ENCODE data around the gene ODC1. TPM values are rescaled to one million over a fixed set of nuclear protein-coding genes. Genes with fewer than 3 reads are reported as not detected.
A peak's percentile ranks its signal among the peaks of the same experiment; 100 is the strongest.
"Not testable (repeated sequence)": the region's sequence is repeated elsewhere in the genome, so short reads cannot be mapped to it uniquely, and the experiment has no call there.

ODC1 gene
- 16.2 TPM for total RNA-seq

GRCh38 chr2:10447895-10448575 lies at the start of gene ODC1:
ODC1 (minus strand) TSS chr2:10448327; CDS start chr2:10445032, 3,295 bp downstream.
- peak; percentile 96 for DNase-seq (ENCODE audit: low spot score)
- ATAC-seq, result peak; percentile 70

GRCh38 chr2:10497797-10498251 lies 49.7 kb upstream of the ODC1 start:
- ATAC-seq (no peak), DNase-seq (ENCODE audit: low spot score) (no peak)

- ATAC-seq, result no peak
Measured at GRCh38 chr2:10495988-10496313, 47.8 kb upstream of the ODC1 start.

GRCh38 chr2:10495311-10495987 lies 47.3 kb upstream of the ODC1 start:
- DNase-seq (ENCODE audit: low spot score), result no peak
- ATAC-seq, result no peak

More at GRCh38 chr2:10495988-10496313, 47.8 kb upstream of the ODC1 start:
- DNase-seq (ENCODE audit: low spot score), result no peak

GRCh38 chr2:10494351-10495066 lies 46.4 kb upstream of the ODC1 start:
- DNase-seq (ENCODE audit: low spot score) (peak; percentile 24), ATAC-seq (no peak)

GRCh38 chr2:10493634-10494281 lies 45.6 kb upstream of the ODC1 start:
- DNase-seq (ENCODE audit: low spot score) (peak; percentile 38), ATAC-seq (no peak)

GRCh38 chr2:10493075-10493633 lies 45.0 kb upstream of the ODC1 start:
- no peak for ATAC-seq
- no peak for DNase-seq (ENCODE audit: low spot score)

GRCh38 chr2:10490806-10491291 lies 42.7 kb upstream of the ODC1 start:
- ATAC-seq (peak; percentile 26), DNase-seq (ENCODE audit: low spot score) (peak; percentile 19)

- ATAC-seq, result no peak
- DNase-seq (ENCODE audit: low spot score), result no peak
Measured at GRCh38 chr2:10489842-10490555, 41.9 kb upstream of the ODC1 start.

GRCh38 chr2:10488142-10488541 lies 40.0 kb upstream of the ODC1 start:
- not testable (repeated sequence) for DNase-seq (ENCODE audit: low spot score); ATAC-seq

GRCh38 chr2:10487741-10488104 lies 39.6 kb upstream of the ODC1 start:
- not testable (repeated sequence) for ATAC-seq; DNase-seq (ENCODE audit: low spot score)

GRCh38 chr2:10487081-10487740 lies 39.1 kb upstream of the ODC1 start:
- ATAC-seq (peak; percentile 43), DNase-seq (ENCODE audit: low spot score) (no peak)

- ATAC-seq (no peak), DNase-seq (ENCODE audit: low spot score) (no peak)
Measured at GRCh38 chr2:10486601-10487079, 38.5 kb upstream of the ODC1 start.

GRCh38 chr2:10486091-10486490 lies 38.0 kb upstream of the ODC1 start:
- DNase-seq (ENCODE audit: low spot score) (no peak), ATAC-seq (no peak)

- no peak for DNase-seq (ENCODE audit: low spot score)
- no peak for ATAC-seq
Measured at GRCh38 chr2:10482913-10483312, 34.8 kb upstream of the ODC1 start.

GRCh38 chr2:10482460-10482859 lies 34.3 kb upstream of the ODC1 start:
- ATAC-seq (peak; percentile 61), DNase-seq (ENCODE audit: low spot score) (no peak)

GRCh38 chr2:10481666-10482157 lies 33.6 kb upstream of the ODC1 start:
- ATAC-seq, result no peak
- DNase-seq (ENCODE audit: low spot score), result no peak

- ATAC-seq (peak; percentile 36), DNase-seq (ENCODE audit: low spot score) (no peak)
Measured at GRCh38 chr2:10481055-10481665, 33.0 kb upstream of the ODC1 start.

All from left lobe of liver (tissue), 2 donors.